Retinal pigment epithelial cell (primary cell): ENCODE data around the gene ANO7.

Experiments
- DNase-seq: peaks from one replicate; pipeline ENCODE4 v3.0.0-alpha.2; 2010; ENCODE audit warnings: low read depth
- H3K4me3 ChIP-seq: 2 replicates; pipeline ENCODE4 v1.5.1; 2011; ENCODE audit warnings: mild to moderate bottlenecking, low read length, control low read depth, moderate library complexity
- TF ChIP-seq, protein P1 (sequence below): conservative IDR thresholded peaks from 2 replicates; pipeline ENCODE4 v1.5.1; 2011; ENCODE audit warnings: low read depth, low read length, control low read depth, inconsistent platforms

The ANO7 gene

DNA sequence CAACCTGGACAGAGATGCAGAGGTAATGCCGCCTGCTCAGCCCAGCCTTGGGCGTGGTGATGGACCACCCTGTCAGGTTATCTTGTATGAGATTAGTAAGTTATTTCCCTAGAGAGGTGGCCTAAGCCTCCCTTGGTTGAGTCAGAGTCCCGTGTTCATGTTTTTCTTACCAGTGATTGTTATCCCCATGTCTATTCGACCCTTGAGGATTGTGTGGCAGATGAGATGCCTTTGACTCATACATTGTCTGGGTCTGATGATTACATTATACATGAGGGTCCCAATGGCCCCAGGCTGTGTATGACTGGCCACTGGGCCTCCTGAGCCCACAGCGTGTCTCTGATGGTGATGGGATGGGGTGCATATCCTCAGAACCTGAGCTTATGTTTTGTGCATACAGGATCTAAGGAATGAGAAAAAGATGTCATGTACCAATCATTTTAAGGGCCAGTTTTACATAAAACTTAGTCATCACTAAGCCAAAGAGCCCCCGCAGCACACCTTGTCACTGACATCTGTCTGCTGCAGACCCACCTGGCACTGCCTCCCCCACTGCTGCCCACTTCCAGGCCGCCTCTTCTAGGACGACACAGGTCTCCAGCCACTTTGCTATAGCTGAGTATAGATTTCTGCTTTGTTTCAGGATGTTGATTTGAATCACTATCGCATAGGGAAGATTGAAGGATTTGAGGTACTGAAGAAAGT, 30.5 kb upstream of the ANO7 start:
- DNase-seq, result peak; percentile 82
- TF ChIP-seq, protein P1, sequence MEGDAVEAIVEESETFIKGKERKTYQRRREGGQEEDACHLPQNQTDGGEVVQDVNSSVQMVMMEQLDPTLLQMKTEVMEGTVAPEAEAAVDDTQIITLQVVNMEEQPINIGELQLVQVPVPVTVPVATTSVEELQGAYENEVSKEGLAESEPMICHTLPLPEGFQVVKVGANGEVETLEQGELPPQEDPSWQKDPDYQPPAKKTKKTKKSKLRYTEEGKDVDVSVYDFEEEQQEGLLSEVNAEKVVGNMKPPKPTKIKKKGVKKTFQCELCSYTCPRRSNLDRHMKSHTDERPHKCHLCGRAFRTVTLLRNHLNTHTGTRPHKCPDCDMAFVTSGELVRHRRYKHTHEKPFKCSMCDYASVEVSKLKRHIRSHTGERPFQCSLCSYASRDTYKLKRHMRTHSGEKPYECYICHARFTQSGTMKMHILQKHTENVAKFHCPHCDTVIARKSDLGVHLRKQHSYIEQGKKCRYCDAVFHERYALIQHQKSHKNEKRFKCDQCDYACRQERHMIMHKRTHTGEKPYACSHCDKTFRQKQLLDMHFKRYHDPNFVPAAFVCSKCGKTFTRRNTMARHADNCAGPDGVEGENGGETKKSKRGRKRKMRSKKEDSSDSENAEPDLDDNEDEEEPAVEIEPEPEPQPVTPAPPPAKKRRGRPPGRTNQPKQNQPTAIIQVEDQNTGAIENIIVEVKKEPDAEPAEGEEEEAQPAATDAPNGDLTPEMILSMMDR, result no peak
- no peak overlapping the region for H3K4me3 ChIP-seq

DNA sequence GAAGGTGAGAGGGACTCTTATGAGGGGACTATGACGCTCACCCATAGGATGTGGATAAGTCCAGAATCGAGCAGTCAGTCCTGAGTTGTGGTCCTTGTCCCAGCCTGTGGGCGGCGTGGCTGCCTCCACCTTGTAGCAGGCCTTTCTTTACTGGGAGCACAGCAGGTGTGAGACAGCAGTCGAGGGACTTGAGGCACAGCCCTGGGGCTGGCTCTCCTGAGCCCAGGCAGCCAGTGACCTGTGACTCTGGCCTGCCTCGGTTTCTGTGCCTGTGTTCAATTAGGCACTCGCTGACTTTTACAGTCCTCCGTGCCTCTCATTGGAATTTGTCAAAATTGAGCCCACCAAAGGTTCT, 30.0 kb upstream of the ANO7 start:
- TF ChIP-seq, protein P1, result no peak
- H3K4me3 ChIP-seq, result no peak overlapping the region
- no peak for DNase-seq

DNA sequence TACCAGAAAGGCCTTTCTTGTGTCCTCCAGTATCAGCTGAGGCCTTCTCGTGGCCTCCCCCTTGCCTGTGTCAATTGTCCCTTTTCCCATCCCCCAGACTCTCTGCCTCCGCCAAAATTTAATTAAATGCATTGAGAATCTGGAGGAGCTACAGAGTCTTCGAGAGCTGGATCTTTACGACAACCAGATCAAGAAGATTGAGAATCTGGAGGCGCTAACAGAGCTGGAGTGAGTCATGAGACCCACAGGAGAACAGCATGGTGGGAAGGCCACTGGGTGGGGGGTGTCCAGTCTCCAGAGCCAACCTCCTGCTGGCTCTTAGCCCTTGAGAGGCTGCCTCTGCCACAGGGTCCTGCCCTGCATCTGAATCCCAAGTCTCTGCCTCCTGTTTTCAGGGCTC, 29.4 kb upstream of the ANO7 start:
- H3K4me3 ChIP-seq, result no peak overlapping the region
- TF ChIP-seq, protein P1, result no peak
- DNase-seq, result no peak

DNA sequence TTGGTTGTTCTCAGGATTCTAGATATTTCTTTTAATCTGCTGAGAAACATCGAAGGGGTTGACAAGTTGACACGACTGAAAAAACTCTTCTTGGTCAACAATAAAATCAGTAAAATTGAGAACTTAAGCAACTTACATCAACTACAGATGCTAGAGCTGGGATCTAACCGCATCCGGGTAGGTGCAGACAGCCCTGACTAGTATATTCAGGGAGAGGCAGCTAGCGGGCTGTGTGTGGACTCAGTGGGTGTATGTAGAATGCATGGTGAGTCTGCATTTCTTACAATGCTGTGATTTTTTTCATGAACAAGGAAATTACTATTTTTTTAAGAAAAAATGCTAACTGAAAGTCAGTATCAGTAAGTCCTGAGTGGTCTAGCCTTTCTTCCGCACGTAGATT, 28.2 kb upstream of the ANO7 start:
- DNase-seq, result no peak
- H3K4me3 ChIP-seq, result no peak overlapping the region
- TF ChIP-seq, protein P1, result no peak

DNA sequence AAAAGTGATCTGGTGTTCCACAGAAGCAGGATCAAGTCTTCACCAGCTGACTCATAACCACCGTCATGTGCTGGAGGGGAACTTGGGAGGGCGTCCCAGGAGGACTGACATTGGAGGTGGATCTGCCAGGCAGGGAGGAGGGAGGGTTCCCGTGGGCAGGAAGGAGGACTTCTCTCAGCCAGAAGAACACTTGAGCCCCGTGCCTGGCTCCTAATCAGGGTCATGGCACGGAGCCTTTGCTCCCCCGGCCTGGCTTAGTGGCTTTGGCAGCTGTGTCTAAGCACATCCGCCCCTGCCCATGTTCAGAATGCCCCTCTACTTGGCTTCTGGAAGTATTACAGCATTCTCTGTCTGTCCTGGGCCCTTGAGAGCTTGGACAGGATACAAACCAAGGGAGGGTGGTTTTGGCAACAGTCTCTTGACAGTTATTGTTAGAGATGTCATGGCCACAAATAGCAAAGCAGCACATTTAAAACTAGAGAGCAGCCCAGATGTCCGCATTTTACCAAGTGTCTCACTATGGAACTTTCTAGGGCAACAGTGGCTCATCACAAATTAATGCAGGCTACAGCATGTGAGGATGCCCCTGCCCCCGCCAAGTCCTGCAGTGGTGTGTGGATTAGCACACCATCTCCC, 26.7 kb upstream of the ANO7 start:
- no peak for DNase-seq
- TF ChIP-seq, protein P1, result no peak
- H3K4me3 ChIP-seq, result no peak overlapping the region

DNA sequence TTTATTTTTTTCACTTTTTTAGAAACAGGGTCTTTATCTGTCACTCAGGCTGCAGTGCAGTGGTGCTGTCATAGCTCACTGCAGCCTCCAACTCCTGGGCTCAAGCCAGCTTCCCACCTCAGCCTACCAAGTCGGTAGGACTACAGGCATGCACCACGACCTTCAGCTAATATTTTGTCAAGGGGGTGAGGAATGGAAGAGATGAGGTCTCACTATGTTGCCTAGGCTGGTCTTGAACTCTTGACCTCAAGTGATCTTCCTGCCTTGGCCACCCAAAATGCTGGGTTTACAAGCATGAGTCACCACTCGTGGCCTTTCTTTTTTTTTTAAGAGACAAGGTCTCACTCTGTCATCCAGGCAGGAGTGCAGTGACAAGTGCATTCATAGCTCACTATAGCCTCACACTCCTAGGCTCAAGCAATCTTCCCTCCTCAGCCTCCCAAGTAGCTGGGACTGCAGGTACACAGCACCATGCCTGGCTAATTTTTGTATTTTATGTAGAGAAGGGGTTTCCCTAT, 24.8 kb upstream of the ANO7 start:
- no peak overlapping the region for H3K4me3 ChIP-seq
- TF ChIP-seq, protein P1, result no peak
- DNase-seq, result no peak

DNA sequence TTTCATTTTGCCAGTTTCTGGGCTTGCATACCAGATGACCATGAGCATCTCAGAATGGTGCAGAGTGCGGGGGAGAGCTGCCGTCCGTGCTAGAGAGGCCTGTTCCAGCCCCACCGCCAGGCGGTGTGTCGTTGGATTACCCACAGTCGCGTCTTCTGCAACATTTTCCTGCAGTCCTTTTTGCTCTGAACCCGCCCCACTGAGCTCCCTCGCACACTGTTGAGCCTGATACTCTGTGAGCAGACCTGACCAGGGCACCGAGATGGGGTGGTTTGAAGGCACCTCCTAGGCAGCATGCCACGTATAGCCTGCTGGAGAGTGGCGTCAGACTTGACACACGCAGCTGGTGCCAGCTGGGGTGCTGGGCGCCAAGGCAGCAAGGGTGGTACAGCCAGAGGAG, 20.1 kb upstream of the ANO7 start:
- TF ChIP-seq, protein P1, result no peak
- no peak for DNase-seq
- no peak overlapping the region for H3K4me3 ChIP-seq
